Nephron (organoid): ENCODE data around the gene KCNJ1.

Experiments used
- H3K27ac Mint-ChIP-seq, 3 experiments: 2 replicates each; pipeline ENCODE4 v1.8.0; 2020; ENCODE audit warnings: mixed read lengths in 3 of 3, mild to moderate bottlenecking in 2 of 3, moderate library complexity in 1 of 3
- H3K27me3 Mint-ChIP-seq: 2 replicates; pipeline ENCODE4 v1.8.0; 2021; ENCODE audit warnings: low read depth, mild to moderate bottlenecking, moderate library complexity, mixed read lengths
- H3K36me3 Mint-ChIP-seq: 2 replicates; pipeline ENCODE4 v1.8.0; 2020; ENCODE audit warnings: low read depth, mixed read lengths
- H3K4me1 Mint-ChIP-seq: 2 replicates; pipeline ENCODE4 v1.8.0; 2020; ENCODE audit warnings: mixed read lengths
- H3K4me3 Mint-ChIP-seq, 3 experiments: 2 replicates each; pipeline ENCODE4 v1.8.0; 2020; ENCODE audit warnings: mild to moderate bottlenecking in 3 of 3, mixed read lengths in 3 of 3, moderate library complexity in 2 of 3
- H3K9me3 Mint-ChIP-seq: 2 replicates; pipeline ENCODE4 v1.8.0; 2020; ENCODE audit warnings: mixed read lengths
- TF ChIP-seq, protein P1 (sequence below), 3 experiments: fragments of 200-600 bp; sonication (generic); IDR thresholded peaks; one replicate each; pipeline ENCODE4 v1.5.0; 2021; ENCODE audit warnings: antibody characterized with exemption in 3 of 3; ENCODE audit not compliant: unreplicated experiment in 3 of 3

Gene KCNJ1

DNA sequence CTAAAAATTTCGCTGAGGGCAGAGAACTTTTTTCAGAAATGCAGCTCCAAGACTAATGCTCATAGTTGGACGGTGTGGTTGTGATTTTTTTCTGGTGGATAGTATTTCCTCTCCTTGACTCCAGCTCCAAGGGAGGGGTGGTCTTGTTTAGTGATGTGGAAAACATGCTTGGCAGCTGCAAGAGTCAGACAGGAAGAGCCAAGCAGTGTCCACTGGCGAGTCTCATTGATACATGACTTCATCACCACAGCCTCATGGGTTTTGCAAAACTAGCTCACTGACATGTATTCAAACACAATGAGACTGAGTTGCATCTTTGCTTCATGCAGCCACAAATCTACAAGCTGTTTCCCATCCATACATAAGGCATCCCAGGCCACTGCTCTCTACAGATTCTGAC is 7.3 kb upstream of the KCNJ1 start:
- peaks cover 17% of the 10 kb centered on the region for H3K27me3 Mint-ChIP-seq
- no peak overlapping the region for H3K4me3 Mint-ChIP-seq
- TF ChIP-seq, protein P1, sequence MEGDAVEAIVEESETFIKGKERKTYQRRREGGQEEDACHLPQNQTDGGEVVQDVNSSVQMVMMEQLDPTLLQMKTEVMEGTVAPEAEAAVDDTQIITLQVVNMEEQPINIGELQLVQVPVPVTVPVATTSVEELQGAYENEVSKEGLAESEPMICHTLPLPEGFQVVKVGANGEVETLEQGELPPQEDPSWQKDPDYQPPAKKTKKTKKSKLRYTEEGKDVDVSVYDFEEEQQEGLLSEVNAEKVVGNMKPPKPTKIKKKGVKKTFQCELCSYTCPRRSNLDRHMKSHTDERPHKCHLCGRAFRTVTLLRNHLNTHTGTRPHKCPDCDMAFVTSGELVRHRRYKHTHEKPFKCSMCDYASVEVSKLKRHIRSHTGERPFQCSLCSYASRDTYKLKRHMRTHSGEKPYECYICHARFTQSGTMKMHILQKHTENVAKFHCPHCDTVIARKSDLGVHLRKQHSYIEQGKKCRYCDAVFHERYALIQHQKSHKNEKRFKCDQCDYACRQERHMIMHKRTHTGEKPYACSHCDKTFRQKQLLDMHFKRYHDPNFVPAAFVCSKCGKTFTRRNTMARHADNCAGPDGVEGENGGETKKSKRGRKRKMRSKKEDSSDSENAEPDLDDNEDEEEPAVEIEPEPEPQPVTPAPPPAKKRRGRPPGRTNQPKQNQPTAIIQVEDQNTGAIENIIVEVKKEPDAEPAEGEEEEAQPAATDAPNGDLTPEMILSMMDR (IDR thresholded peaks at IDR 0.05; ENCODE audit: unreplicated experiment in 3 of 3): no peak
- no peak overlapping the region for H3K27ac Mint-ChIP-seq
- H3K9me3 Mint-ChIP-seq: no peaks in the 10 kb centered on the region
- H3K4me1 Mint-ChIP-seq: peaks cover 7% of the 10 kb centered on the region
- no peaks in the 10 kb centered on the region for H3K36me3 Mint-ChIP-seq

DNA sequence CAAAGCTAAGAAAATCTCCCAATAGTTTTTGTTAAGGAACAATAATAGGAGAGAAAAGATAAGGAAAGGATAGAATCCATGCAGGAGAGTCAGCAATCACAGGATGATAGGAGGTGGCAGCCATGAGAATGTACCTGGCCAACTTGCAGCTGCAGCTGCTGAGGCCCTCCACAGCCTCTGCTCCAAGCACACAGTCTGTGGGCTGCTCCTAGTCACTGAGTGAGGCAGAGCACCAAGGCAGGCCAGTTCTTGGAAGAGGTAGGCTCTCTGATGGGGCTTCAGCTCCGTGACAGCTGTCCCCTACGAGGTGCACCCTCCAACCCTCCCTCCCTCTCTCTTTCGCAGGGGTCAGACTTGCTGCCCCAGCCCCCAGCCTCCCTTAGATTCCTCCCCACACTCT is 5.5 kb upstream of the KCNJ1 start:
- Mint-ChIP-seq H3K4me3 (no peak overlapping the region), H3K27me3 (peaks cover 20% of the 10 kb centered on the region), H3K9me3 (no peaks in the 10 kb centered on the region), H3K27ac (no peak overlapping the region), H3K4me1 (peaks cover 7% of the 10 kb centered on the region), H3K36me3 (no peaks in the 10 kb centered on the region)
- TF ChIP-seq, protein P1 (IDR thresholded peaks at IDR 0.05; ENCODE audit: unreplicated experiment in 3 of 3): no peak

DNA sequence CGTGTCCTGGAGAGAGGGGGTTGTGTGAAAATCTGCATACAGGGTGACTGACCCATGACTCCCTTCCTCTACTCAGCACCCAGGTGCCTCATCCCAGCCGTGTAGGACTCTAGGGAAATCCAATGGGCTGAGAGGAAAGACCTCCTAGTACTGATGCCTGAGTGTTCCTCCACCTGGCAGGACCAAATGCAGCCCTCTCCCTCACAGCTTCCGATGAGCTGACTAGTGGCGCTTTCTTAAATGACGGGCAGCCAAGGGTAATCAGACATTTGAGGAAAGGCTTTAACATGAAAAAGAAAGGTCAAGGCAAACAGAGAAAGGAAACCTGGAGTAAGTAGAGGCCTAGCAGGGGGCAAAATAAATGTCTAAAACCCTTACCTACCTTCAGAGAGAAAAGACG is 5.0 kb upstream of the KCNJ1 start:
- H3K27ac Mint-ChIP-seq: no peak overlapping the region
- peaks cover 7% of the 10 kb centered on the region for H3K4me1 Mint-ChIP-seq
- no peak overlapping the region for H3K4me3 Mint-ChIP-seq
- TF ChIP-seq, protein P1 (IDR thresholded peaks at IDR 0.05; ENCODE audit: unreplicated experiment in 3 of 3): no peak
- H3K27me3 Mint-ChIP-seq: peaks cover 20% of the 10 kb centered on the region
- no peaks in the 10 kb centered on the region for H3K36me3 Mint-ChIP-seq
- peaks cover 1% of the 10 kb centered on the region for H3K9me3 Mint-ChIP-seq

DNA sequence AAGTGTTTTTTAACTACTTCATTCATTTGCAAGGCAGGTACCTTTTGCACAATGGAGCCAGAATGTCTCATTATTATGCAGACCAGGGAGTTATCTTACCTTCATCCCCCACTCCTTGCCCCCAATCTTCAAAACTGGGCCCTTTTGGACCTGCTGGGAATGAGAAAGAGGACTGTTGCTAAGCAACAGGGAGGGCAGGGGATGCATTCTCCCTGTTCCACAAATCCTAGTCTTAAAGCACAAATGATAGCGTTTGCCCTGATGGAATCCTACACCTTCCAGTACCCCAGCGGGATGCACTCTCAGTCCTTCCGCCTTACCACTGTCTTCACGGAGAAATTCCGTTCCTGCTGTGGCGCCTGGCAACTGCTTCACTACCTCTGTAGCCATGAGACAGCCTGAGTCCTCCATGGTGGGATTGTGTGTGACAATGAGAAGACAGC is 4.1 kb upstream of the KCNJ1 start:
- no peak overlapping the region for H3K4me3 Mint-ChIP-seq
- peaks cover 16% of the 10 kb centered on the region for H3K27me3 Mint-ChIP-seq
- H3K27ac Mint-ChIP-seq: no peak overlapping the region
- TF ChIP-seq, protein P1 (IDR thresholded peaks at IDR 0.05; ENCODE audit: unreplicated experiment in 3 of 3): no peak
- peaks cover 2% of the 10 kb centered on the region for H3K9me3 Mint-ChIP-seq
- H3K4me1 Mint-ChIP-seq: peaks cover 7% of the 10 kb centered on the region
- no peaks in the 10 kb centered on the region for H3K36me3 Mint-ChIP-seq

DNA sequence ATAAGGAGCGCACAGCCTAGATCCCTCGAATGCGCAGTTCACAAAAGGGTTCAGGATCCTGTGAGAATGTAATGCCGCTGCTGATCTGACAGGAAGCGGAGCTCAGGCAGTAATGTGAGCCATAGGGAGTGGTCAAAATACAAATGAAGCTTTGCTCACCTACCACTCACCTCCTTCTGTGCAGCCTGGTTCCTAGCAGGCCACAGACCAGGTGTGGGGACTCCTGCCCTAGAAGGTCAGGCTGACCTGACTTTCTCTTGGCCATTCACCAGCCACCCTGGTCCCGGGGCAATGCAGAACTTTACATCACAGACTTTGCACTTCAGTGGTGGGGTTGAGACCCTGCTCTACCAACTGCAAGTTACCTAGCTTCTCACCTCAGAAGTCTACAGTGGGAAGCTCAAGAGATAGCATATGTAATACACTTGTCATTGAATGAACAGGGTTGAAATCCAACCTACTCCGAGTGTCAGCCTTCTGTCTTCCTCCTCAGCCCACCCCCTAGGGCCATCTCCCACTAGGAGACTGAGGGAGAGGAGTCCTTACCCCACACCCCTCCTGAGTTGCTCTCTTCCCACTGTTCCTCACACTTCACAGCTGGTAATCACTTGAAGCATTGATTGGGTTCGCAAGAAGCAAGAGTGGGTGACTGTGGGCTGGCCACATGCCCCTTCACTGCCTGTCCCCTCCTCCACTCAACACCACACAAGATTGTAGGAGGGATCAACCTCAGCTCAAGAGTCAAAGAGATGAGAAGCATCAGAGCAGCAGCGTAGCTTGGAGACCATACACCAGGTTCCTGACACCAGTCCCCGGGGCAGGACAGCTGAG is 2.0 kb upstream of the KCNJ1 start:
- Mint-ChIP-seq H3K4me3 (no peak overlapping the region), H3K27ac (no peak overlapping the region), H3K27me3 (peaks cover 23% of the 10 kb centered on the region), H3K36me3 (no peaks in the 10 kb centered on the region), H3K9me3 (peaks cover 2% of the 10 kb centered on the region), H3K4me1 (no peaks in the 10 kb centered on the region)
- TF ChIP-seq, protein P1 (IDR thresholded peaks at IDR 0.05; ENCODE audit: unreplicated experiment in 3 of 3): no peak

DNA sequence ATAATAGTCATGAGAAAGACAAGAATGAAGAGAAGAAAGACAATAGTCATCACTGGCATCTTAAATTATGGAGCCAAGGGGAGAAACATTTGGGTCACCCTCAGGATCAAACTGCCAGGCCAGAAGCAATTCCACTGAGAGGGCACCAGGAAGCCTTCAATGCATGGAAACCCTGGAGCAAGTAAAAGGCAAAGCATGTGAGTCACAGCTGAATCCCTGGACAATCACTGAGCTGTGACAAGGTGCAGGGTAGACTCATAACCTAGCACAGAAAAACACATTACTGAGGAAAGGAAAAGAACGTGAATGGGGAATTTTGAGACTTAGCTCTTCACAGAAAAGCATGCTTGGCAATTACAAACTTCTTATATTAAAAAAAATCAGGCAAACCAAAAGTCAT is 1.6 kb downstream of the KCNJ1 start:
- Mint-ChIP-seq H3K27me3 (peaks cover 27% of the 10 kb centered on the region), H3K27ac (peak overlapping the region in 1 of 3 experiments; percentile 78), H3K36me3 (no peaks in the 10 kb centered on the region)

More for the DNA sequence above, 1.6 kb downstream of the KCNJ1 start:
- peaks cover 2% of the 10 kb centered on the region for H3K9me3 Mint-ChIP-seq
- TF ChIP-seq, protein P1 (IDR thresholded peaks at IDR 0.05; ENCODE audit: unreplicated experiment in 3 of 3): no peak
- H3K4me3 Mint-ChIP-seq: peak overlapping the region in 1 of 3 experiments; percentile 65
- no peaks in the 10 kb centered on the region for H3K4me1 Mint-ChIP-seq
